IPS-NIHi7 (cell line): Measurements from ENCODE around the gene BEND5.

ENCODE experiments used
- DNase-seq: peaks from one replicate; pipeline ENCODE4 v3.0.0; 2012; ENCODE audit warnings: mixed read lengths; ENCODE audit errors: extremely low spot score

The BEND5 gene

GRCh38 chr1:48776393-48777218 is at the start of gene BEND5:
TSS of gene BEND5 (minus strand) at chr1:48776891. CDS start at chr1:48776831, 60 bp downstream.
- DNase-seq: peak; percentile 89

DNA sequence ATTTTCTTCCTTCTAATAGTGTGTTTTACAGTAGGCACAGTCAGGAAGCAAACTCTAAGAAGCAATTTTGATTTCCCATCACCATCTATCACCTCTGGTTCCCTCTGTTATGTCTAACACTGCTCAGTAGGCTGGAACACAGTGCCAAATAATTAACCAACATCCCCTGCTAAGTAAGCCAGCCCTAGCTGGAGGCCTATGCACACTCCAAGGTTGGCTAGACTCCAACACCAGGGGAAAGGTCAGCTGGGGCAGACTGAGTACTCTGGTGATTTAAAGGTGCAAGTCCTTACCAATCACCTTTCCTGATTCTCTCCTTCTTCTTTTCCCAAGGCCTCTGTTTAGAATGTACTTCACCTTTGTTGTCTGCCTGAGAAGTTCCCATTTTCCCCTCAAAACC is 46.5 kb upstream of the BEND5 start:
- DNase-seq: no peak

DNA sequence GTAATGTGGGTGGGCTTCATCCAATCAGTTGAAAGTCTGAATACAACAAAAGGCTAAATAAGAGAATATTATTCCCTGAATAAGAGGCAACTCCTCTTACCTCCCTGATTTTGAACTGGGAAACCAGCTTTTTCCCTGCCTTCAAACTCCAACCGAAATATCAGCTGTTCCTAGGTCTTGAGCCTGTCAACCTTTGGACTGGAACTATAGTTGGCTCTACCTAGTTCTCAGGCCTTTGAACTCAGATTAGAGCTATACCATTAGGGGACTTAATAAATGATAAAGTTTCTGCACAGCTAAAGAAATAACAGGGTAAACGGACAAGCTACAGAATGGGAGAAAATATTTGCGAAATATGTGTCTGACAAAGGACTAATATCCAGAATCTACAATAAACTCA is 43.8 kb upstream of the BEND5 start:
- no peak for DNase-seq

DNA sequence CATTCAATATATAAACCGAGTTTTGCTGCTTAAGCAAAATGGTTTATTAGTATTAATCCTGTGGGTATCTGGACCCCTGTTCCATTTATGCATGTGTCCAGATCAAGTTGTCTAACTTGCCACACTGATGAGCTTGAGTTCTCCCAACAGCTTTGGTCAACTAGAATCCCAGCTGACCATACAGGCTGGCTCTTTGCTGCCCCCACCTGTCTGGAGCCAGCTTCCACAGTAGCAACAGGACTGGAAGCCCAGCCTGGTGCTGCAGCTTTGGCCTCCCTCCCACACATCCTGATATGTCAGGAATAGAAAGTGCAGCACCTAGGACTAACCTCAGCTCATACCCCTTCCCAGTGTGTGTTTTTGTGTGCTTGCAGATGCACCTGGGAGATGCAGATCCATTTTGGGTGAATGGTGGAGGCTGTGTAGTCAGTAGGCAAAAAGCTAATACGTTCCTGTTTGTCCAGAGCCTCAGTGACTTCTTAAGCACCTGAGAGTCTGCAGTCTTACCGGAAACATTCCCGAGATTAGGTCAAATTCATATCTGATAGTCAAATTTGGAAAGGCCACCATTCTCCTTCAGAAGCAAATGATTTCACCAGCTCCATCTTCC is 40.9 kb upstream of the BEND5 start:
- DNase-seq: peak; percentile 85

DNA sequence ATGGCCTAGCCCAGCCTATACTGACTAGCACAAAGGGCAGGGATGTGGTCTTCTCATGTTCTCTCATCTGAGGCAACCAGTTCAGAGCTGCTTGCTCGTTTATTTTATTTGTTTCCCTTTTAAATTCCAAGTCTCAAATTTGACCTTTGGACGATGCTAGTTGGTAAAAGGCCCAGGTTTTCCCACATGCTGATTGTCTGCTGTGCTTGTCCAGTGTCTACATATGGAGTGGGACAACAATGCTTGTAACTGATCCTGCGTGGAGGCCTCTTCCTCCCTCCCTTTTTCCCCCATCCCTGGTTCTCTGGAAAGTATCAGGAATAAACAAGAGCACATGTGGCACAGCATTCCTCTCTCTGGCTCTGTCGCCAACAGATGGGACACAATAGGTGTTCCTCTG is 34.0 kb upstream of the BEND5 start:
- no peak for DNase-seq

- DNase-seq: no peak
These were observed 31.8 kb upstream of the BEND5 start for GRCh38 chr1:48808496-48808895.

- no peak for DNase-seq
These were observed 31.0 kb upstream of the BEND5 start for GRCh38 chr1:48807554-48808260.

DNA sequence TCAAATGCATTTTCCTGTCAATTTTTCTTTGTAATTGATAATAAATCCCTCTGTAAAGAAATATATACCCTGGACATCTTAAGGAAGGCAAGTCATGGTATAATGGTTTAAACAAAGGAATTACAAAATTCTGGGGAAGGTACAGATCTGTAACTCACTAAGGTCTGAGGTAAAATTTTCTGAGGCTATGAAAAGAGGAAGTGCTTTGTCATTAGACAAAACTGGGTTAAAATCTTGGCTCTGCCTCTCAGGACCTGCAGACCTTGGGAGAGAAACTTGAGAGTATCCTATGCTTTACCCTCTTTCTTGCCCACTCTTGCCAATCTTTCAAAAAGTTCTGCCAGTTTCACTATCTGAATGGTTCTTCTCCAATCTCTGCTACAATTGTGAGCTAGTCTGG is 26.8 kb upstream of the BEND5 start:
- DNase-seq: no peak

- DNase-seq: no peak
These were observed 18.1 kb upstream of the BEND5 start for GRCh38 chr1:48794816-48795215.

DNA sequence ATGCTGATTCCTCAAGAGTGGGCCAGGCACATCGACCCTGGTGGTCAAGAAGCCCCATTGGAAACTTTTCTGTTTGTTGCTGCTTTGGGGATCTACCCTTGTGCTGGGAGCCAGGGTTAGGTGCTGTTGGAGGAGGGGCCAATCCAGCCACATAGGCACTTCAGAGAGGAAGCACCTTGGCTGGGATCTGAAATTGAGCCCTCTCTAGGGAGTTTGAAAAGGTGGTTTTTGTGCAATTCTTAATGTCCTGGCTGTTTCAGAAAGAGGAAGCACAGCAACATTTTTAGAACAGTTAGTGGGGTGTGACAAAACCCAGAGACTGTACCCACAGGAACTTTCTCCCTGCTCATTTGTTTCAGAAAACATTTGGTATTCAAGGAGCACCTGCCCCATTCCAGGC is 17.2 kb upstream of the BEND5 start:
- DNase-seq: no peak

DNA sequence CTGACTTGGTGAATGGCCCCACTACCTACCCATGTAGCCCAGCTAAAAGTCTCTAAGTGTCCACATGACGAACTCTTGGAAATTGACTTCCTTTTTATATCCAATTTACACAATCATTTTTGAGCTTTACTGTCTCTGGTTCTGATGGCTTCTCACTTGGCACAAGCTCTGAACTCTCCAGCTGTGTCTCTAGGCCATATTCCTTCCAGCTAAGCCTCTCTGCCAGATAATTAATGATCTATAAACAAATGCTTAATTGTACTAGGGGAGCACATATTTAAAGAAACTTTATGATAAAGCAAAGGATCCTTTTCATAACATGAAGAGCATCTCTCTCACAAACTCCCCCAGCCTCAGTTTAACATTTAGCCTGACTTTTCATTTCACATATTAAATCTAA is 16.3 kb upstream of the BEND5 start:
- no peak for DNase-seq

- DNase-seq: no peak
These were observed 13.7 kb upstream of the BEND5 start for GRCh38 chr1:48790397-48790796.

GRCh38 chr1:48789903-48790302 is 13.2 kb upstream of the BEND5 start:
- DNase-seq: no peak

DNA sequence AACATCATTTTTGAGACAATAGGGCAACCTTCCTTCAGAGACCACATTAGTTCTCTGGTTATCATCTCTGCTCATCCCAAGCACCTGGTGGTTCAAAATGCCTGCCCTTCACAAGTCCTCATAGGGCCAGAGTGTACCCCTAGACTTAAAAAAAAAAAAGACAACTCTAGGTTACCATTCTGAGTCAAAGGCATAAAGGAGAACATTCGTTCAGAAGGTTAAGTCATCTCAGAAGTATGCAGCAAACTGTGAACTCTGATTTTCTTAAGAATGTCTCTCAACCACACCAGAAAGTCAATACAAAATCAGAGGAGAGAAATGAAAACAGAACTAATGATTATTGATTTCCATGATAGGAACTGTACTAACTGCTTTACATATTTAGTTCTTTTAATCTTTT is 9.2 kb upstream of the BEND5 start:
- DNase-seq: no peak

- DNase-seq: no peak
These were observed 7.6 kb upstream of the BEND5 start for GRCh38 chr1:48784301-48784700.

GRCh38 chr1:48777219-48777895 is 666 bp upstream of the BEND5 start:
- peak; percentile 38 for DNase-seq

- no peak for DNase-seq
These were observed 779 bp downstream of the BEND5 start for GRCh38 chr1:48775831-48776392.

- no peak for DNase-seq
These were observed 3.6 kb downstream of the BEND5 start for GRCh38 chr1:48773133-48773532.

DNA sequence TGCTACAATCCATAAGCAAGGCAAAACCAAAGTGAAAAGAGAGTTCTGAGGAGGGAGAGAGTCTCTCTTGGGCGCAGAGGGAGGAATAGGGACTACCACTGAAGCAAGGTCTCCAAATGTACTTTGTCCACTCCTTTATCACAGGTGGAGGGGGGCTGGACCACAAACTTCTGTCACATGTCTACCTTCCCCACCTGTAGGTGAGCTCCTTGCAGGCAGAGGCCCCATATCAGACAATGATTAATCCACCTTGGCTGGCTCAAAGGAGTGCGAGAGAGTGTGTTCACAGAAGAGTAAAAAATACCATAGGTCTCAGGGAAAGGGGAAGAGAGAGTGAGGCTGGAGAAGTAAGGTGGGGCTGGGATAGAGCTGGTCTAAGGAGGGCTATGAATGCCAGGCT is 4.5 kb downstream of the BEND5 start:
- DNase-seq: no peak

DNA sequence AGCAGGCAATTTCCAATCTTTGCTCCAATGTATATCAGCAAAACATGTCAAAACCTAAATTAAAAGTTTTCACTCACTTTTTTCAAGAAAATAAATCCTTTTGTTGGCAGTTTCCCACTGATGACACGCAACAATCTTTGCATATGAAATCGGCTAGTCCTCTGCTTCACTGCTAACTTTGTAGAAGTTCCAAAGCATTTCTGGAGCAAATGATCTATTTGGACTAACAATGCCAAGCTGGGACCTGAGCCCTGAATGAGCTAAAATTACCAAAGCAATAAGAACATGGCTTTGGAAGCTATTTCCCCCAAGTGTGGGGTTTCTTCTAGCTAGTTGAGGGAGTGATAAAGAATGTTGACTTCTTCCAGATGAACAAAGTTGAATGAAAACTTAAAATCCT is 5.1 kb downstream of the BEND5 start:
- no peak for DNase-seq

DNA sequence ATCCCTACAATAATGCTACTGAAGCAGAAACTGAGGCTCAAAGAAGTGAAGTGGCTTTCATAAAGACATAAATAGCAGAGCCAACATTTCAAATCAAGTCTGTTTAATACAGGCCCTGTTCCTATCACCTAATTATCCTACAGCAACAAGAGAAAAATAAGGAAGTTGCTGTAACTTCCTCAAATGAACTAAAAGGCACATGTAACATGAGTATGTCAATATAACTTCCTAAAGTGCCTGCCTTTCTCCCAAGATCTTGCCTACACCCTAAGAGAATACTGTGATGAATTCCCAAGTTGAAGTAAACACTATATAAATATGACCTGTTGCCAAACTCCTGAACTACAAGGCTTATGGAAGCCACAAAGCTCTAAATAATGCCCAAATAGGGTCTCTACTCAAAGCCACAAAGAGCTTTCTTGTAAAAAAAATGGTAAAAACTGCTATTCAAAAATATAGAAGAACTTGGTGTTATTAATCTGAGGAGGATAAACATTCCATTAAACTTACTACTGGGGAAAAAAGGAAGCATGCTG is 8.6 kb downstream of the BEND5 start:
- no peak for DNase-seq

GRCh38 chr1:48765335-48765734 is 11.4 kb downstream of the BEND5 start:
- no peak for DNase-seq
